HepG2 (cell line): ENCODE measurements around the gene CRLF1. TPM values are rescaled to one million over a fixed set of nuclear protein-coding genes. Genes with fewer than 3 reads are reported as not detected.

Experiments
- ATAD3A ChIP-seq: sonication (generic); formaldehyde crosslinking; IDR thresholded peaks from 2 replicates; pipeline ENCODE4 v1.4.0; 2020; ENCODE audit warnings: missing genetic modification reagents
- CBX5 ChIP-seq: sonication (generic); formaldehyde crosslinking; IDR thresholded peaks from 2 replicates; pipeline ENCODE4 v1.4.0; 2020; ENCODE audit warnings: missing genetic modification reagents, borderline replicate concordance
- CREB1 ChIP-seq, 2 experiments: fragments of 450-650 bp in 1 of 2; IDR thresholded peaks; 2 replicates each; pipeline ENCODE4 v1.6.1; 2016 to 2017; ENCODE audit warnings: control low read depth in 1 of 2, mild to moderate bottlenecking in 1 of 2, missing compliant biosample characterization in 1 of 2, missing genetic modification characterization in 1 of 2
- KLF15 ChIP-seq: sonication (generic); formaldehyde crosslinking; IDR thresholded peaks from 2 replicates; pipeline ENCODE4 v1.8.1; 2023; ENCODE audit warnings: borderline replicate concordance, mild to moderate bottlenecking, inconsistent platforms, missing genetic modification reagents, mixed read lengths
- LBX2 ChIP-seq: sonication (generic); formaldehyde crosslinking; IDR thresholded peaks from 2 replicates; pipeline ENCODE4 v1.5.0; 2020; ENCODE audit warnings: missing genetic modification reagents, mild to moderate bottlenecking, borderline replicate concordance
- NFYB ChIP-seq: sonication (generic); formaldehyde crosslinking; IDR thresholded peaks from 2 replicates; pipeline ENCODE4 v1.4.0; 2020; ENCODE audit warnings: missing genetic modification reagents
- SALL1 ChIP-seq: sonication (generic); formaldehyde crosslinking; IDR thresholded peaks from 2 replicates; pipeline ENCODE4 v1.8.0; 2022; ENCODE audit warnings: mild to moderate bottlenecking, missing genetic modification reagents
- TSC22D2 ChIP-seq: sonication (generic); formaldehyde crosslinking; IDR thresholded peaks from 2 replicates; pipeline ENCODE4 v1.5.1; 2020; ENCODE audit warnings: missing genetic modification reagents, mild to moderate bottlenecking, borderline replicate concordance
- ZFY ChIP-seq: sonication (generic); formaldehyde crosslinking; IDR thresholded peaks from 2 replicates; pipeline ENCODE4 v1.4.0; 2020; ENCODE audit warnings: missing genetic modification reagents
- ZNF18 ChIP-seq: sonication (generic); formaldehyde crosslinking; IDR thresholded peaks from 2 replicates; pipeline ENCODE4 v1.8.0; 2022; ENCODE audit warnings: mild to moderate bottlenecking, missing genetic modification reagents; ENCODE audit not compliant: insufficient replicate concordance
- ZNF441 ChIP-seq: sonication (generic); formaldehyde crosslinking; IDR thresholded peaks from 2 replicates; pipeline ENCODE4 v1.7.0; 2021; ENCODE audit warnings: missing genetic modification reagents, borderline replicate concordance
- ZNF547 ChIP-seq: sonication (generic); formaldehyde crosslinking; IDR thresholded peaks from 2 replicates; pipeline ENCODE4 v1.5.1; 2020; ENCODE audit warnings: mild to moderate bottlenecking, missing genetic modification reagents
- ZNF564 ChIP-seq: sonication (generic); formaldehyde crosslinking; IDR thresholded peaks from 2 replicates; pipeline ENCODE4 v1.8.1; 2023; ENCODE audit warnings: mild to moderate bottlenecking, missing genetic modification reagents
- polyA plus RNA-seq, 8 experiments: library from polyadenylated mRNA; depleted of rRNA in 3 of 8; stranded (reverse) in 7 of 8; unstranded in 1 of 8; fragments of >200 nt; fragmentation: Illumina TruSeq in 4 of 8; extraction: Trizol in 4 of 8; gene quantifications; 2 replicates each; pipeline versions ENCODE4 v1.2.1 to v1.2.3, GENCODE V29; 2011 to 2016; ENCODE audit warnings: low read depth in 4 of 8, missing spikeins in 1 of 8, mixed read lengths in 1 of 8; ENCODE audit not compliant: insufficient read depth in 1 of 8
- total RNA-seq, 5 experiments: library from RNA; depleted of rRNA; stranded (reverse); fragments of >200 nt; fragmentation: Illumina TruSeq; extraction: Trizol; gene quantifications; 2 replicates each; pipeline ENCODE4 v1.2.3, GENCODE V29; 2016; ENCODE audit warnings: low read depth in 1 of 5
- TF ChIP-seq, protein P1 (sequence below): sonication (generic); formaldehyde crosslinking; IDR thresholded peaks from 2 replicates; pipeline ENCODE4 v1.5.1; 2020; ENCODE audit warnings: mild to moderate bottlenecking, missing genetic modification reagents
- TF ChIP-seq, protein P2 (sequence below): IDR thresholded peaks from 2 replicates; pipeline ENCODE4 v1.6.1; 2016; ENCODE audit warnings: missing biosample characterization, missing genetic modification reagents, low read depth
- TF ChIP-seq, protein P3 (sequence below): sonication (generic); formaldehyde crosslinking; IDR thresholded peaks from 2 replicates; pipeline ENCODE4 v1.9.0; 2021; ENCODE audit warnings: missing genetic modification reagents, borderline replicate concordance
- TF ChIP-seq, protein P4 (sequence below): sonication (generic); formaldehyde crosslinking; IDR thresholded peaks from 2 replicates; pipeline ENCODE4 v1.4.0; 2020; ENCODE audit warnings: mild to moderate bottlenecking, missing genetic modification reagents

The CRLF1 gene
- total and polyA plus RNA-seq, 2 of the 13 experiments (the other 11 are each of a cell fraction or from before 2014, with no cell fraction given) = 217 to 296 TPM

GRCh38 chr19:18605546-18606280 is 886 bp downstream of the CRLF1 start (continued):
- peak; percentile 75 for TF ChIP-seq ZFY
- no peak for TF ChIP-seq LBX2 (CRISPR knock-in tag)
- TF ChIP-seq NFYB (CRISPR knock-in tag) = no peak
- no peak for TF ChIP-seq SALL1
- no peak for TF ChIP-seq ZNF18 (CRISPR knock-in tag)
- TF ChIP-seq, protein P1, sequence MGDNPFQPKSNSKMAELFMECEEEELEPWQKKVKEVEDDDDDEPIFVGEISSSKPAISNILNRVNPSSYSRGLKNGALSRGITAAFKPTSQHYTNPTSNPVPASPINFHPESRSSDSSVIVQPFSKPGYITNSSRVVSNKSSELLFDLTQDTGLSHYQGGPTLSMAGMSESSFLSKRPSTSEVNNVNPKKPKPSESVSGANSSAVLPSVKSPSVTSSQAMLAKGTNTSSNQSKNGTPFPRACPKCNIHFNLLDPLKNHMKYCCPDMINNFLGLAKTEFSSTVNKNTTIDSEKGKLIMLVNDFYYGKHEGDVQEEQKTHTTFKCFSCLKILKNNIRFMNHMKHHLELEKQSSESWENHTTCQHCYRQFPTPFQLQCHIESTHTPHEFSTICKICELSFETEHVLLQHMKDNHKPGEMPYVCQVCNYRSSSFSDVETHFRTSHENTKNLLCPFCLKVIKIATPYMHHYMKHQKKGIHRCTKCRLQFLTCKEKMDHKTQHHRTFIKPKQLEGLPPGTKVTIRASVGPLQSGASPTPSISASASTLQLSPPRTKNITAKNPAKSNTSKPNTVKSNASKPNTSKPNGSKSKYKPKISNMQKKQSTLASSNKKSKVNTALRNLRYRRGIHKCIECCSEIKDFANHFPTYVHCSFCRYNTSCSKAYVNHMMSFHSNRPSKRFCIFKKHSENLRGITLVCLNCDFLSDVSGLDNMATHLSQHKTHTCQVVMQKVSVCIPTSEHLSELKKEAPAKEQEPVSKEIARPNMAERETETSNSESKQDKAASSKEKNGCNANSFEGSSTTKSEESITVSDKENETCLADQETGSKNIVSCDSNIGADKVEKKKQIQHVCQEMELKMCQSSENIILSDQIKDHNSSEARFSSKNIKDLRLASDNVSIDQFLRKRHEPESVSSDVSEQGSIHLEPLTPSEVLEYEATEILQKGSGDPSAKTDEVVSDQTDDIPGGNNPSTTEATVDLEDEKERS (CRISPR knock-in tag) = no peak
- TF ChIP-seq CBX5 (CRISPR knock-in tag) = no peak
- TF ChIP-seq, protein P2, sequence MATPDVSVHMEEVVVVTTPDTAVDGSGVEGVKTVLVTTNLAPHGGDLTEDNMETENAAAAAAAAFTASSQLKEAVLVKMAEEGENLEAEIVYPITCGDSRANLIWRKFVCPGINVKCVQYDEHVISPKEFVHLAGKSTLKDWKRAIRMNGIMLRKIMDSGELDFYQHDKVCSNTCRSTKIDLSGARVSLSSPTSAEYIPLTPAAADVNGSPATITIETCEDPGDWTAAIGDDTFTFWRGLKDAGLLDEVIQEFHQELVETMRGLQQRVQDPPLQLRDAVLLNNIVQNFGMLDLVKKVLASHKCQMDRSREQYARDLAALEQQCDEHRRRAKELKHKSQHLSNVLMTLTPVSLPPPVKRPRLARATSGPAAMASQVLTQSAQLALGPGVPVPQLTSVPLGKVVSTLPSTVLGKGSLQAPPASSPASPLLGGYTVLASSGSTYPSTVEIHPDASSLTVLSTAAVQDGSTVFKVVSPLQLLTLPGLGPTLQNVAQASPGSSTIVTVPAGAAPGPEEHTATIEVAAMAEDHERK (CRISPR knock-in tag) = no peak
- TF ChIP-seq ATAD3A = no peak
- TF ChIP-seq, protein P3, sequence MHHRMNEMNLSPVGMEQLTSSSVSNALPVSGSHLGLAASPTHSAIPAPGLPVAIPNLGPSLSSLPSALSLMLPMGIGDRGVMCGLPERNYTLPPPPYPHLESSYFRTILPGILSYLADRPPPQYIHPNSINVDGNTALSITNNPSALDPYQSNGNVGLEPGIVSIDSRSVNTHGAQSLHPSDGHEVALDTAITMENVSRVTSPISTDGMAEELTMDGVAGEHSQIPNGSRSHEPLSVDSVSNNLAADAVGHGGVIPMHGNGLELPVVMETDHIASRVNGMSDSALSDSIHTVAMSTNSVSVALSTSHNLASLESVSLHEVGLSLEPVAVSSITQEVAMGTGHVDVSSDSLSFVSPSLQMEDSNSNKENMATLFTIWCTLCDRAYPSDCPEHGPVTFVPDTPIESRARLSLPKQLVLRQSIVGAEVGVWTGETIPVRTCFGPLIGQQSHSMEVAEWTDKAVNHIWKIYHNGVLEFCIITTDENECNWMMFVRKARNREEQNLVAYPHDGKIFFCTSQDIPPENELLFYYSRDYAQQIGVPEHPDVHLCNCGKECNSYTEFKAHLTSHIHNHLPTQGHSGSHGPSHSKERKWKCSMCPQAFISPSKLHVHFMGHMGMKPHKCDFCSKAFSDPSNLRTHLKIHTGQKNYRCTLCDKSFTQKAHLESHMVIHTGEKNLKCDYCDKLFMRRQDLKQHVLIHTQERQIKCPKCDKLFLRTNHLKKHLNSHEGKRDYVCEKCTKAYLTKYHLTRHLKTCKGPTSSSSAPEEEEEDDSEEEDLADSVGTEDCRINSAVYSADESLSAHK (CRISPR knock-in tag) = no peak
- no peak for TF ChIP-seq ZNF441 (CRISPR knock-in tag)
- TF ChIP-seq, protein P4, sequence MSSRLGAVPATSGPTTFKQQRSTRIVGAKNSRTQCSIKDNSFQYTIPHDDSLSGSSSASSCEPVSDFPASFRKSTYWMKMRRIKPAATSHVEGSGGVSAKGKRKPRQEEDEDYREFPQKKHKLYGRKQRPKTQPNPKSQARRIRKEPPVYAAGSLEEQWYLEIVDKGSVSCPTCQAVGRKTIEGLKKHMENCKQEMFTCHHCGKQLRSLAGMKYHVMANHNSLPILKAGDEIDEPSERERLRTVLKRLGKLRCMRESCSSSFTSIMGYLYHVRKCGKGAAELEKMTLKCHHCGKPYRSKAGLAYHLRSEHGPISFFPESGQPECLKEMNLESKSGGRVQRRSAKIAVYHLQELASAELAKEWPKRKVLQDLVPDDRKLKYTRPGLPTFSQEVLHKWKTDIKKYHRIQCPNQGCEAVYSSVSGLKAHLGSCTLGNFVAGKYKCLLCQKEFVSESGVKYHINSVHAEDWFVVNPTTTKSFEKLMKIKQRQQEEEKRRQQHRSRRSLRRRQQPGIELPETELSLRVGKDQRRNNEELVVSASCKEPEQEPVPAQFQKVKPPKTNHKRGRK = no peak
- no peak for TF ChIP-seq KLF15
- TF ChIP-seq ZNF564 (CRISPR knock-in tag) = no peak
- TF ChIP-seq TSC22D2 = no peak
- no peak for TF ChIP-seq CREB1 (IDR thresholded peaks at IDR 0.05)
- TF ChIP-seq CREB1 (CRISPR knock-in tag; IDR thresholded peaks at IDR 0.05) = no peak
- peak; percentile 51; the same call in 1 of the 2 replicates for TF ChIP-seq ZNF547 (CRISPR knock-in tag)
